GM19395 (cell line): ENCODE results near the gene TMEM119.
A peak's percentile ranks its signal among the peaks of the same experiment; 100 is the strongest.

Experiments used
- ATAC-seq: cut with Tn5 transposase; IDR thresholded peaks from one replicate; pipeline ENCODE4 v1.9.1; 2021; ENCODE audit warnings: mild to moderate bottlenecking, moderate library complexity; ENCODE audit not compliant: unreplicated experiment

TMEM119 gene

DNA sequence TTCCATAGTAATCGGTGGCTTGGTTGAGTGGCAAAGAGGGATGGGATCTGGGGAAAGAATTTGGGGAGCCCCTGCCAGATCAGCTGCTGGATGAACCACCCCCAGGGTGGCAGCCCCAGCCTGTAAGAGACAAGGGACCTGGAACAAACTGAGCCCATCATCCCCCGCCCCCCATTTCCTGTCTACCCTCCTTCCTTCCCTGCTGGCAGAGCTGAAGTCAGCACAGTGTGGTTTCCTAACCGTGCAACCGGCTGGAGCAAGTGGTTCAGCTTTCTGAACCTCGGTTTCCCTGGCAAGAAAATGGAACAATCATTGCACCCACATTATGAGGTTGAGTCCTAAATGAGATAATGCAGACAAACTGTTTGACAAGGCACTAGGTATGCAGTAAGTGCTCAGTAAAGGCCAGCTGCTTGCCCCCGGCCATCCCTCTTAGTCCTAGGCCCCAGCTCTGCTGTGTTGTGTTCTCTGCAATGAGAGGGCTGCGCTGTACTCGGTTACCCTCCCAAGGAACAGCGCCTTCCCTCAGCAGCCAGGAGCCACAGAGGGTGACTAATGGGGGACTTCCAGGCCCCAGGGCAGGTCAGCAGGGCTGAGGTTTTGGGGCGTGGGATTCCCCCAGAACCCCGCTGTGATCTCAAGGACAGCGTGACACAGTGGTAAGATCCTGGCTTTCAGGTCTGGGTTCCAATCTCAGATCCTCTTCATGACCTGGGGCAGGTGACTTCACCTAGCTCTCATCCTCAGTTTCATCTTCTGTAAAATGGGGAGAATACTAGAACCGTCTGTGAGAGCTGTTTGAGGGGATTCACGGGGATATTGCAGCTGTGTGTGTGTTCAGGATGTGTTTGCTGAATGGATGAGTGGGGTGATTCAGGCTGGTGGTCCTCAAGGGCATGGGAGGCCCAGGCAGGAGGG is 19.3 kb upstream of the TMEM119 start:
- ATAC-seq: peak; percentile 74

- no peak for ATAC-seq
Observed at GRCh38 chr12:108616359-108616758, 18.5 kb upstream of the TMEM119 start.

DNA sequence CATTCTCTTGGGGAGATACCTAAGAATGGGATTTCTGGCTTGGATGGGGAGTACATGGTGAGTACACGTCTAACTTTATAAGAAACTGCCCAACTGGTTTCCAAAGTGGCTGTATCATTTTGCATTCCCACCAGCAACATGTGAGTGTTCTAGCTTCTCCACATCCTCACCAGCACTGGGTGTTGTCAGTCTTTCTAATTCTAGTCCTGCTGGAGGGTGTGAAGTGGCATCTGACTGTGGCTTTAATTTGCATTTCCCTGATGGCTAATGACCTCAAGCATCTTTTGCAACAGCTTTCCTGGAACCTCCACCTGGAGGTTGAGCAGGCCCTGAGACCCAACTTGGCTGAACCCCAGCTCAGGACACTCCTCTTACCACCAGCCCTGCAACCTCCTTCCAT is 18.0 kb upstream of the TMEM119 start:
- no peak for ATAC-seq

DNA sequence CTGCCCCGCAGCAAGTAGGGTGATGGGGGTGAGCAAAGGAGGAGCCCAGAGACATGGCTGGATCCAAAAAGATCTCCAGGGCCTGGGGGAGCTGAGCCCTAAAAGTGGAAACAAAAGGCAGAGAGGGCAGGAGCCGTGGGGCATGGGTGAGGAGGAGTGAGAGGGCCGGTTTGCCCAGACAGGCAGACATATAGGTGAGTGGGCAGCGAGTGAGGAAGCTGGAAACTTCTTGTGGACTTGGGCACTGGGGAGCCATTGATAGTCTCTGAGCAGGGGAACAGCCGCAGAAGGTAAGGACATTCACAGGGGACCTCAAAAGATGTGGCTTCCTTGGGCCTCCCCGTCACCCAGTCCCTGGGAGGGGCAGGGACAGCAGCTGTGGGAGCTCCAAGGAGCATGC is 16.8 kb upstream of the TMEM119 start:
- ATAC-seq: no peak

DNA sequence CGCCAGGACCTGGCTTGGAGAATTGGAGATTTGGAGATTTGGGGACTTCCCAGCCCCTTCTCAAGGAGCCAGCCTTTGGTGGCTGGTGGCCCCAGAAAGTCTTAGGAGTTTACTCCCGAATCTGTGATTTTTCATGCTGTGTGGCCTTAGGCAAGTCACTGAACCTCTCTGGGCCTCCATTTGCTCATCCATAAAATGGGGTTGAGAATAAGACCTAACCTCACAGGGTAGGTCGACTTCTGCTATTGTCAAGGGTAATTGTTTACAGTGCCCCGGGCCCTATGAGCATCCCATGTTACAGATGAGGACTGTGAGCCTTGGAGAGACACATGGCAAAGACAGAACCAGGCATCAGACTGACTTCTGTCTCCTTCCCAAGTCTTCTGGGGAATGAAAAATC is 16.2 kb upstream of the TMEM119 start:
- no peak for ATAC-seq

- no peak for ATAC-seq
Observed at GRCh38 chr12:108613548-108613947, 15.7 kb upstream of the TMEM119 start.

GRCh38 chr12:108612788-108613282 is 15.0 kb upstream of the TMEM119 start:
- ATAC-seq: no peak

- ATAC-seq: no peak
Observed at GRCh38 chr12:108611884-108612415, 14.1 kb upstream of the TMEM119 start.

DNA sequence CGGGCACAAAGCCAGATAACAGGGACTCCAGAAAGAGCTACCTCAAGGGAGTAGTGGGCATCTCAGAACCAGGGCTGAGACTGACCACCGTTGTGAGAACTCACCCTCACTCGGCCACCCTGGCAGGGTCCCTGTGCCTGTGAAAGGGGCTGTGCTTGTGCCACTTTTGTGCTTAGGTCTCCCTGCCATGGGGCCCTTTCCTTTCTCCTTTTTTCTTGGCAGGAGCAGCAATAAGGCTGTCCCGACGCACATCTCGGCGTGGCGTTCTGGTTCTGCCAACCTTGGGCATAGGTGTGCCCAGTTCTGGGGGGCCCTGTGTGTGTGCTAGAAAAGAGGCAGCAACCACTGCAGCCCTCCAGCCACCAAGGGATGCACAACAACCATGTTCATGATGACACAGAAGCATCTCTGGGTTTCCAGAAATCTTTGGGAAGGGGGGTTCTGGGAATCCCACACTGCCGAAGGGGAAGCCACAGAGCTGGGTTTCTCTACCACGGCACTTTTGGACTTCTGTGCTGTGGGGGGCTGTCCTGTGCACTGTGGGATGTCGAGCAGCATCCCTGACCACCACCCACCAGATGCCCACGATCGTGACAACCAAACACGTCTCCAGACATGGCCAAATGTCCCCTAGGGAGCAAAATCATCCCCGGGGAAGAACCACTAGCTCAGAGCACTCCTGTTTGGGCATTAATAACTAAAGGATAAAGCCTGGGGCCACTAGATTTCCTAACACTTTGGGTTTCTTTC is 13.1 kb upstream of the TMEM119 start:
- ATAC-seq: no peak

DNA sequence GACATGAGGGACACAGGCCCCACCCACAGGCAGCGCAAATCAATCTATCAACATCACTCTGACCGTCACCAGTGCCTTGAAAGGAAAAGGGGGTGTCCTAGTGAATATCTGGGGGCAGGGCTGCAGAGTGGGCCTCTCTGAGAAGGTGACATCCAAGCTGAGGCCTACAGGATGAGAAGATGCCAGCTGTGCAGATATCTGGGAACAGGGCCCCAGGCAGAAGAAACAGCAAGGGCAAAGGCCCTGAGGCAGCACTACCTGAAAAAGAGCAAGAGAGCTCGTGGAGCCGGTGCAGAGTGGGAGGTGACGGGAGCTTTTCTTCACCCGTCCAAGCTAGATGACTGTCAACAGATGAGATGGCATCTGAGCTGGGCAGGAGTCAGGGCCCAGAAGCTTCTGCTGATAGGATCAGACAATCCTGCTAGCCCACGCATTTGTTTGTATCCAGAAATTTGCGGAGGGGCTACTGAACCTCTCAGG is 12.5 kb upstream of the TMEM119 start:
- ATAC-seq: no peak

DNA sequence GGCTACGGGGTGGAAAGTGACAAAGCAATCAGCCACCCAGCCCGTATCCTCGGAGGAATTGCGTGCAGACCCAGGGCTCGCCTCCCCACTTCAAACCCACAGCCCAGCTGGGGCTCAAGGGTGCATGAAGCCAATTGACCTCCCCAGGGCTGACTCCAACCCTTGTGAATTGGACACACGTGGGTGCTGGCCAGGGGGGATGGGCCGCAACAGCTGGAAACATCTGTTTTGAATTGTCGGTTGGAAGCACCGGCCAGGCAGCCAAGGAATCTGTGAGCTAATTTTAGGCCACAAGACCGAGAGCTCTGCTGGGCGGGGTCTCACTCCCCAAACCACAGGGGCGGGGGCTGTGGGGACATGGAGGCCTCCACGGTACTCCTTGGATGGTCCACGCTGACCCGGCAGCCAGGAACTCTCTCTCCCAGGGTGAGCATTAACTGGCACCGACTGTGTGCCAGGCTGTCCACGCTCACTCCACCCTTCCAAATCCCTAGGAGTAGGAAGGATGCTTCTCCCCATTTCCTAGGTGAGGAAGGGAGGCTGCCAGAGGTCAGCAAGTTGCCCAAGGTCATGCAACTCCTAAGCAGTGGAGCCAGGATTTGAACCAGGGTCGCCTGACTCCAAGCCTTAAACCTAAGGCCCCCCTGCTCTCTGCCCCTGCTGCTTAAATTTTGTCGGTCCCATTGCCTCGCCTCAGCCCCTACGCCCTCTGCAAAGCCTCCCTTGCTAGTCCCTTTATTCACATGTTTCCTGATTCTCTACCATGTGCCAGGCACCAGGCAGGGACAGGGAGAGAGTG is 11.9 kb upstream of the TMEM119 start:
- no peak for ATAC-seq

GRCh38 chr12:108608616-108609015 is 10.7 kb upstream of the TMEM119 start:
- no peak for ATAC-seq

GRCh38 chr12:108607981-108608600 is 10.2 kb upstream of the TMEM119 start:
- ATAC-seq: no peak

DNA sequence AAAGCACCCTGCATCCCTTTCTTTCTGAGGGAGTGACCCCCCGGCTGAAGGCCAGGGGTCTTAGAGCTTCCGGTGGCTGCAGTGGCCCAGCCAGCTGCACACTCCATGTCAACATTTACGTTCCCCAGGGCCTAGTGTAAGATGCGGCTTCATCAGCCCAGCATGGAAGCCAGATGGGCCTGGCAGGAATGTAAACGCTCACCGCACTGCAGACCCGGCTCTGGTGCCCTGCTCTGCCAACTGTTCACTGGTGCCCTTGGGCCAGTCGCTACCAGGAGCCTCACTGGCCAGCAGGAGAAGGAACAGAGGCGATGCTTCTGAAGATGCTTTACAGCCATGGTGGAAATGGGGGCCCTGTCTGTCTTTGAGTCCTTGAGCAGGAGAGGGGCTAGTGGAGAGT is 8.6 kb upstream of the TMEM119 start:
- no peak for ATAC-seq

- ATAC-seq: no peak
Observed at GRCh38 chr12:108605690-108606406, 8.0 kb upstream of the TMEM119 start.

DNA sequence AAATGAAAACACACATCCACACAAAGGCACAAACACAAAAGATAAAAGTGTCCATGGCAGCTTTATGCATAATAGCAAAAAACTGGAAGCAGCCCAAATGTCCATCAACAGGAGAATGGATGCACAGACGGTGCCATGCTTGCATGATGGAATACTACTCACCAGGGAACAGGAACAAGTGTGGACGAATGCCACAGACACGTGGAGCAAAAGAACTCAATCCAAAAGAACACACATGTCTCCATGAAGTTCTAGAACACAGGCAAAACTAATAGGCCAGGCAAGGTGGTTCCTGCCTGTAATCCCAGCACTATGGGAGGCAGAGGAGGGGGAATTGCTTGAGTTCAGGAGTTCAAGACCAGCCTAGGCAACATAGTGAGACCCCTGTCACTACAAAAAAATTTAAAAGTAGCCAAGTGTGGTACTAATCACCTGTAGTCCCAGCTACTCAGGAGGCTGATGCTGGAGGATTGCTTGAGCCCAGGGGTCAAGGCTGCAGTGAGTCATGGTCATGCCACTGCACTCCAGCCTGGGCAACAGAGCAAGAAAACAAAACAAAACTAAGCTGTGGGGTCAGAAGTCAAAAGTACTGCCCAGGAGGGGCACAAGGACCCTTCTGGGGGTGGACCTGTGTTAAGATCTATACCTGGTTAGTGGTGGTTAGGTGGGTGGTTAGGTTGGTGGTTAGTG is 7.3 kb upstream of the TMEM119 start:
- no peak for ATAC-seq

DNA sequence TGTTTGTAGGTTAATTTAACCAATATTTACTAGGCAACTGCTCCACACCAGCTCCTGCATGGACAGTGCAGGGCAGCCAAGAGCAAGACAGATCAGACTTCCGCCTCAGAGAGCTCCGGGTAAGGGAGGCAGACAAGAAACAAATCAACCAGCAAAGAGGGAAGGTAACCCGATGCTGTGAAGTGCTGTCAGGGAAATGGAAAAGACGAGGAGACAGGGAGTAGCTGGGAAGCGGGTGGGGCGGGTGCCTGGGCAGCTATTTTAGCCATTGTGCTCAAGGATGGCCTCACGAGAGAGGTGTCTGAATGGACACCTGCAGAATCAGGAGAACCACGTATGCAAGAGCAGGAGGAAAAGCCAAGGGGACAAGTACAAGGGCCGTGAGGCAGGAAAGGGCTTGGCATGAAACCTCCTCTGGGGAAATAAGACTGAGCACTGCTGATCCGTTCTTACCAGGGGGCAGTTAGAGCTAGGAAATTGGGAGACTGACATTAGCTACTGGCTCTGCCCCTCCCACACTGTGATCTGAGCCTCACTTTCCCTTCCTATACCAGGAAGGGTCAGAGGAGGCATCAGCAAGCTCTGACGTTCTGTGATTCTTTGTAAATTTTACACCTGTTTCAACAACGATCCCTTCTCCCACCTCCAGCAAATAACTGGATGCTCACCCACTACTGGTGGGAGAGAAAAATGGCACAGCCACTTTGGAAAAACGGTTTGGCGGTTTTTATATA is 6.5 kb upstream of the TMEM119 start:
- no peak for ATAC-seq

- ATAC-seq: no peak
Observed at GRCh38 chr12:108603743-108604142, 5.9 kb upstream of the TMEM119 start.
